HG02973 (cell line): ENCODE results near the gene AATF.

Experiments used
- ATAC-seq: cut with Tn5 transposase; IDR thresholded peaks from one replicate; pipeline ENCODE4 v1.9.1; 2021; ENCODE audit warnings: moderate library complexity; ENCODE audit not compliant: unreplicated experiment

The AATF gene

DNA sequence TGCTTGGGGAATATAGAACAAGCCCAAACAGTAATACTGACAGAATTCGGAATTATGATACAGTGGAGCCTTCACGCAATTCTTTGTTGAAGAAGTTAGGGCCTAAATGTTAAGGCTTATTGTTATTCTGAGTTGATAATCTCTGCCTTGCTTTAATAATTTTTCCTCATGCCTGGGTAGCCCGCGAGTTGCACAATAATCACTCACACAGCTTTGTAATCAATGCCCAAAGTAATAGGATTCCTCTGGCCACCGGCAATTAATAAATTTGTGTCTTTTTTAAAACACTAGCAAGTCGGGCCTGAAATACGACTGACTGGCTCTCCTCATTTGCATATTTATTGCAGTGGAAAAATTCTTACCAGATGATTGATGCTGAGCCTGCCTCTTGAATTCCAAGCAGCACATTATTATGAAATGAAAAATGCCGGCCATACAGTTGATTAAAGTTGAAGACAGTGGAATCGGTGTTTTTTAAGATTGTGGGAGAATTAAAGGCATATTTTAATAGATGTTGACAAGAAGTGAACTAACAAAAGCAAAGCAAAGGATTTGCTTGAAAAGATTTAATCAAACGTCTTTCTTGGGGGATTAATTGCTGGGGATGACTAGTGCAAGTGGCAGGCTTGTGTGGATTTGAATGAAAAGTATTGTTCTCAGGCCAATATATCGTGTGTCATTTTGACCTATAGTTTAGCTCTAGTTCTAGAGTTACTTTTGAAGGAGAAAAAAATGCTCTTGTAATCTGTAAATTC lies 30.2 kb downstream of the AATF start:
- no peak for ATAC-seq

DNA sequence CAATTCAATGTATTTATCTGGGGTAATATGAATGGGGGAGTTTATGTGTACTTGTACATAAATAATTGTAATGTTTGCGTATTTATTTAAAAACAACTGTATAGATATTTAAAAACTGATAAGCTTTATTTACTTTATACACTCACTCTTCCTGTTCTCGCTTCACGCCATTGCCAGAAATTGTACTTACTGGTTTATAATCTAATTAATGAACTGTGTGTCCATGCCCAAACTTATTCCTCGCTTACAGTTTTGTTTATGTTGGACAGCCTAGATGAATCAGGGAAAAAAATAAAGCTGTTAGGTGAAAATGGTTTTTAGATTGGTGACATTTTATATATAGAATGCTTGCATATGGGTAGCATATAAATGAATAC lies 30.8 kb downstream of the AATF start:
- ATAC-seq: no peak

DNA sequence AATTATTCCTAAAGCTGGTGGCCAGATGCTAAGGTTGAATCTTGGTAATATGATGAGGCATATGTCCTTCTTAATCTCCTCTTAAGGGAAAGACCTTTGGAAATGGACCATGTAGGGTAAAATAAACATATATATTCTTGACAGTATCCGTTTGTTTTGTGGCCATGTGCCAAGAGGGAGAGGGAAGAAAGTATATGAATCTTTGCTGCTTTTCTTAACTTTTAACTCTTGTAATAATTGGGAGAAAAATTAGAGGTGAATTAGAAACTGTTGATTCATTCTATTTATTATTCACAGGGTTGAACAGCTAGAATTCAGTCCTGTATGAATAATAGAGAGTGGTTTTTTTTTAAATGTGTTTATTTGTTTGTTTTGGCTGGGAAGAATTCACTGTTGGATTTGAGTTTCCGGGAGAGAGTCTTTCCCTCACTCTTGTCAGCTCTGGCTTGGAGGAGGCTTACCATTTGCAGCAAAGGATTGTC lies 31.6 kb downstream of the AATF start:
- ATAC-seq: no peak

DNA sequence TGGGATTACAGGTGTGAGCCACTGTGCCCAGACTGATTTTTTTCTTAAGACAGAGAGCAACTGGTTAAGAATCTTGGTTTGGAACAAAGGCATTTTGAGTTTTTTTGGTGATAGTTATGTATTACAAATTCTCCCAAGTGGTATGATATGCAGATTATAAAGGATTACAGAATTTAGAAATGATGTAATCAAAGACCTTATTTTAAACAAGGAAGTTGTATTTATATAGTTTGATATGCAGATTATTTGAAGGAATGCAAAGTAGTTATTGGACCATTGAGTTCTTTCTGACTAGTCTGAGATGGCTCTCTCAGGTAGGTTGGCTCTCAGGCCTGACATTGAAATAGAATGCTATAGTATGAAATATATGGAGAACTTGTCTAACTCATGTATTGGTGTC lies 34.9 kb downstream of the AATF start:
- ATAC-seq: no peak

DNA sequence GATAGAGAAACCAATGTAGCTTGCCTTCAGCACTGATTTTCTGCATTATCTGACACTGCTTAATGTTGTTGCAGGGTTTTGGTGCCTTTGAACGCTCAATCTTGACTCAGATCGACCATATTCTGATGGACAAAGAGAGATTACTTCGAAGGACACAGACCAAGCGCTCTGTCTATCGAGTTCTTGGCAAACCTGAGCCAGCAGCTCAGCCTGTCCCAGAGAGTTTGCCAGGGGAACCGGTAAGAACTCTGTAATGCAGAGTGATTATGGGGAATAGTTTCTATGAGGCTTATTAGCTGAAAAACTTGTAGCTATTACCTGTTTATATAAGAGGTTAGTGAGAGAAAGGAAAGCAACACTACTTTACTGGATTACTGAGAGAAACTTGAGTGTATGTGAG lies 40.4 kb downstream of the AATF start:
- no peak for ATAC-seq

DNA sequence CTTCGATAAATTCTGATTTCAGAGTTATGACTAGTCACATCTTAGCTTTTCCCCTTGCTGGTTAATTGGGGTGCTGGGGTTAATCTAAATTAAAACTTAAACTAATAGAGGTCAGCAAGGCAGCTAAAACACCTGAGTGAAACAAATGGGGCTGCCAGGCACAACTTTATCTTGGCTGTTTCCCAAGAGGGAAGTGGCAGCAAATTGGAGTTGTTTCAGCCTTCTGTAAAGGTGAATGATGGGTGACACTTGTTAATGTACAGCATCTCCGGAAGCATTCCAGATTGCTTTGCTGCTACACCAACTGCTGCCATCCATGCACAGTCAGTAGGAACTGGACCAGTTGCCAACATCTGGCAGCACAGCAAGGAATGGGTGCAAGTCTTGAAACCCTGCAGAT lies 43.9 kb downstream of the AATF start:
- ATAC-seq: no peak

DNA sequence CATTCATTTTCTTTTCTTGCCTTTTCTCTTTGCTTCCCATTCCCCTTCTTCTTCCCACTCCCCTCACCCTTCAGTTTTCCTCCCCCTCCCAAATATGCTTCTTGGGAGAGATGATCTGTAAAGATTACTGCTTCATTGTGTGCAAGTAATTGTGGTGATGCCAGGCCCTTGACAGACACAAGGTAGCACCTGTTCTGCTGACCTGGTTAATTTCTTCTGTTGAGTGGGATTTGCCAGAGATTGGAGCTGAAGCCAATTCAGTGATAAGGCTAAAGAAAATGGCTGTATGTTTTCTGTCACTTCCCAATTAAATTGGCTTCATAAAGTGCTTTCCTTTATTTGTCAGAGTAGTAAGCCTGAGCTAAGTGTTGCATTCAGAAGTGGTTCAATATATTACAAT lies 44.5 kb downstream of the AATF start:
- ATAC-seq: no peak

DNA sequence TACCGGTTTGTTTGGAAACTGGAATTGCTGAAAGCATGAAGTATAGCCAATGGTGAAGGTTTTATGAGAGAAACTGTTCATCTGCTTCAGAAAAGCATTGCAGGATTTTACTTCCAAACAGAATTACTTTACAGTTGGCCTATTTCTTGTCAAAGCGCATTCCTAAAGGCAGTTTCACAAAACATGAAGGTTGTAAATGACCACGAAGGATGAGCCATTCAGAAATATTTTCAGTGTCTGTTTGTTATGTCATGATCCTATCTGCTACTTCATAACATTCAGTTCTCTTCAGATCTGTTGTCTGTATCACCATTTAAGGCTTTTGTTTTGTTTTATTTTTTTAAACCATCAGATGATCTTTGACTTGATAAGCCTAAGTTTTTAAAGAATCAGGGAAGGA lies 45.7 kb downstream of the AATF start:
- no peak for ATAC-seq

DNA sequence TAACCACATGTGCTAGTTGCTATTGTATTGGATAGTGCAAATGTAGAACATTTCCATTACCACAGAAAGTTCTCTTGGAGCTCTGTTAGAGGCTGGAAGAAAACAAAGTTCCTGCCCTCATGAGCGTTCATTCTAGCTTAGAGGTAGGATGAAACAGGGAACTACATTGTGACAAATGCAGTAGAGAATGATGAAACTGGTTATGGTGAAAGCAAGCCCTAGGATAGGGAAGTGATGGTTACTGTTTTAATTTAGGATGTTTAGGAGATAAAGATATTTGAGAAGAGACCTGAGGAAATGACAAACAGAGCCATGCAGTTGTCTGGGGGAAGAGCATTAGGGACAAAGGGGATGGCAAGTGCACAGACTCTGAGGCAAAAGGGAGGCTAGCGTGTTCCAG lies 50.7 kb downstream of the AATF start:
- no peak for ATAC-seq

DNA sequence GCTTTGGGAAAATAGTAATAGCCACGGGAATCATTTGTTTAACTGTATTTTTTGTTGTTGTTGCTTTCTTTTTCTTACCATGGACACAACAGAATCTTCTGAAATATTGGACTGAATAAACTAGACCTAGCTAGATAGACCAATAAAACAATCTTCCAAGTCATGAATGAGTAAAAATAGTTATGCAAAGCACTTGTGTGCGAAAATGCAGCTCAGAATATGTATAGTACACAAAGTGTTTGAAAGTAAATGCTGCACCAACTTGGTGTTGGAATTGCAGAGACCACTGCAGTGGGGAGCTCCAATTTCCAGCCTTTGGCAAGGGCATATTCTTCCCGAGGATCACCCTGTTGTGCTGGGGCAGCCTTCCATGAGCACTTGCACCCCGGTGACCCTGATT lies 68.0 kb downstream of the AATF start:
- no peak for ATAC-seq

DNA sequence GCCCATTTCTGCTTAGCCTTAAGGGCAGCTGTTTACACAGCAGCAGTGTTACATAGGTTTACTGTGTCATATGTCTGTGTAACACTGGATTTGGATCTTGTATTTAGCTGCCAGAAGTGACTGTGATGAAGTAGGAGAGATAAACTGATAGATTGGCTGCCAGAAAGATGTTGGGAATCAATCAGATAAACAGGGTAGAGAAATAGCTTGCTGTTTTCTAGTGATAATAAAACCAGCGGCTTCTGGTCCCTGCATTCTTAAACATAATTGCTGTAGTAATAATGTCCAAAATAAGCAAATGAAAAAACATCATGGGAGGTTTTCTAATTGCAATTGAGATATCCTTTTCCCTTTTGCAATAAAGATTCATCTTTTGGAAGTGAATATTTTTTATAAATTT lies 68.7 kb downstream of the AATF start:
- no peak for ATAC-seq

DNA sequence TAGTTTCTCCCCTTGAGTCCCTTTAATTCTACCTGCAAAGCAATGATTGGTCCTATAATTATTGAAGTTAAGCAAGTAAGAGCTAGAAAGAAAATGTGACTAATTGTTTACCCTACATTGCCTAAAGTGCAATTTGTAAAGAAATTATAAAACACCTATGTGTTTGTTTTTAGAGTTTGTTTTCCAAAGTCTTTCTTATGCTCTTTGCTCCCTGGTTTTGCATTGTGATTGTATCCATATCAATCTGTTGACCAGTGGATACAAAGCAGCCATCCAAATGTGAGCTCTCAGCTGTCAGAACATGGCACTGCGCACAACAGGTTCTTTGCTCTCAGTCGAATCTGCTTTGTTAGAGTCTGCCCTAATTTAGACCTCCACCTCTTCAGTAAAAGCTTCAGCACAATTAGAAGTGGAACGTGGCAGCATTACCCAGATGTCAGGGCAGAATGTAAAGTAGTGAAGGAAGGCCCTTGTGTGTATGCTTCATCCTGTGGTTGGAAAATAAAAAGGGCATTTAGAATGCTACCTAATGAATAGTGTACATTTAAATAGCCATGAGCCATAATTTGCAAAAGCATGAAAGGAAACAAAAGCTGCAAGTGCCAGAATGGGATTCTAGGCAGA lies 70.5 kb downstream of the AATF start:
- ATAC-seq: no peak

DNA sequence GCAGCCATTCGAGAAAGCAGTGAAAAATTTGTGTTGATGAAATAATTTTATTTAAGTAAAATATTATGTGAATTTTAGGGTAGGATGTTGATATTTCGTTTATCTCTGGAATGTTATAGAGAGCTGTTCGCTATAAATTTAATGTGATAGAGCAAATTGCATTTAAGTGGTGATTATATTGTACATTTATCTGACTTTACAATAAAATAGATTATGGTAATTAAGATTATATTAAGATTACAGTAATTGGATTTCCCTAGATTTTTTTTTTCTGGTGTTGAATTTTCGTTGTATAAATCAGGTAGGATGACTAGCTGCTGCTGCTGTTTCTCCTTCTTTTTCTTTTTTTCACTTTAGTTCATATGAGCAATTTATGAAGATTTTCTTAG lies 71.0 kb downstream of the AATF start:
- no peak for ATAC-seq

DNA sequence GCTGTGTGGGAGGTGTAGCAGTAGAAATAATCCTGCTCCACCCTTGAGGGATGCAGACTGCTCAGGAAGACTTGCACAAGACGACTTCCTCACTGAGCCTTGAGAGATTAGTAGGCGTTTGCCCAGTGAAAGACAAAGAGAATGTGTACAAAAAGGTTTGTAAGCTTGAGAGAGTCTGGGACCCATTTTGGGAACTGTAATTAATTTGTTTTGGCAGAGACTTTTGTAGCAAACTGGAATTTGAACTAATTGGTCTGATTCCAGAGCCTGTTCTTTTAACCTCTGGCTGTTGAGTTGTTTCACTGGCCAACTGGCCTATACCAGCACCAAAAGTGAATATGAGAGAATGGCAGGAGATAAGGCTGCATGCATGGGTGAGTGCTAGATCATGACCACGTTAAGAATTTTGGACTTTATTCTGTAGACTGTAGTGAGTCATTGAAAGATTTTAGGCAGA lies 75.5 kb downstream of the AATF start:
- no peak for ATAC-seq

DNA sequence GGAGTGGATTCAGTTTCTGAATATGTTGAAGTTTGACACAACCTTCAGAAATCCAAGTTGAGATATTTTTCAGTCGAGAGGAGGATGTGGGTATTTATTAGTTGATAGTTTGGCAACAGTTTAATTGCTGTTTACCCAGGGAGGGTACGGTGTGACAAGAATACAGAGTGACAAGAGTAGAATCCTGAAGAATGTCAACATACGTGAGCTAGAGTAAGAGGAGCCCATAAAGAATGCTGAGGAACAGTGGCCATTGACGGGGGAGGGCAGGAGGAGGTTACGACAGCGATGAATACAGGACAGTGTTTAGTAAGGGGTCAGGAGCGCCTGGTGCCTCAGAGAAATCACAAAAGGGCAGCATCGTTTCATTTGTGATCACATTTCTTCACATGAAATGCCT lies 76.5 kb downstream of the AATF start:
- ATAC-seq: no peak

DNA sequence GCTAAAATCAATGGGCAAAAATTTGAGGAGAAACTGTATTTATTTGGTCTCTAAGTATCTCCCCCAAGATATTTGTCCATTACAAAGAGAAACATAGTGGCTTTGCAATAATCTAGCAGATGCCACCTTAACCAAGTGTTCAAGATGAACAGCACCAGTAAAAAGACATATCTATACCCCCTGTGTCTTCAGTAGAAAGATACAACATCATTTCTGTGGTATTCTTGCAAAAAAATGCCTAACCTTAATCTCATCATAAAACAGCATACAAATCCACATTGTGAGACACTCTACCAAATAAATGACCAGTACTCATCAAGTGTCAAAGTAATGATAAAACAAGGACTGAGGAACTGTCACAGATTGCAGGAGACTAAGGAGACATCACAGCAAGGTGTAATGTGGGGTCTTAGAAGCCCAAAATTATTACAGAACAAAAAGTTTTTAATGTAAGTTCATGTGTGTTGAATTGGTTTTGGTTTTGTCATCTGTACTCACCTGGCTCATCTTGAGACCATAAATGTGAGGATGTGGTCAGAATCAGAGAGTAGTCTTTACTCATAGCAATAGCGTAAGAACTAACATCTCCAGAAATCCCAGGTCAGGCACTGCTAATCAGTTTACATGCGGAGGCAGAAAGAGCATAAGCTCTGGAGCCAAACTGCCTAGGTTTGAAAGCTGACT lies 77.2 kb downstream of the AATF start:
- ATAC-seq: peak; percentile 69

DNA sequence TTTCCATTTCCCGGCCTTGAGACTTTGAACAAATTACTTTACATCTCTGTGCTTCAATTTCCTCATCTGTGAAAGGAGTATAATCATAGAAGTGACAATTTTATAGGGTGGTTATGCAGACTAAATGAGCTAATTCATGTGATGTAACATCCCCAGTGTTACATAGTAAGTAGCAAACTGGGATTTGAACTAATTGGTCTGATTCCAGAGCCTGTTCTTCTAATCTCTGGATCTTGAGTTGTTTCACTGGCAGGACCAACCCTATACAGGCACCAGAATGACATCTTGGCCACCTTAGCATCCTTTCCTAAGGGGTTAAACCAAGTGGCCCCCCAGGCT lies 77.7 kb downstream of the AATF start:
- ATAC-seq: peak; percentile 31

DNA sequence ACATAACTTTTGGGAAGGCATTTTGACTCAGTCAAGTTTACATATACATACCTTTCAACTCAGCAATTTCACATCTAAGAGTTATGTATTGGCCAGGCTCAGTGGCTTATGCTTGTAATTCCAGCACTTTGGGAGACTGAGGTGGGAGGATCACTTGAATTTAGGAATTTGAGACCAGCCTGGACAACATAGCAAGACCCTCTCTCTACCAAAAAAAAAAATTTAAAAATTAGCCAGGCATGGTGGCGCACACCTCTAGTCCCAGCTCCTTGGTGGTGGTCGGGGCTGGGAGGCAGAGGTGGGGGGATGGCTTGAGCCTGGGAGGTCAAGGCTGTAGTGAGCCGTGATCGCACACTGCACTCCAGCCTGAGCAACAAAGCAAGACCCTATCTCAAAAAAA lies 79.3 kb downstream of the AATF start:
- ATAC-seq: no peak

DNA sequence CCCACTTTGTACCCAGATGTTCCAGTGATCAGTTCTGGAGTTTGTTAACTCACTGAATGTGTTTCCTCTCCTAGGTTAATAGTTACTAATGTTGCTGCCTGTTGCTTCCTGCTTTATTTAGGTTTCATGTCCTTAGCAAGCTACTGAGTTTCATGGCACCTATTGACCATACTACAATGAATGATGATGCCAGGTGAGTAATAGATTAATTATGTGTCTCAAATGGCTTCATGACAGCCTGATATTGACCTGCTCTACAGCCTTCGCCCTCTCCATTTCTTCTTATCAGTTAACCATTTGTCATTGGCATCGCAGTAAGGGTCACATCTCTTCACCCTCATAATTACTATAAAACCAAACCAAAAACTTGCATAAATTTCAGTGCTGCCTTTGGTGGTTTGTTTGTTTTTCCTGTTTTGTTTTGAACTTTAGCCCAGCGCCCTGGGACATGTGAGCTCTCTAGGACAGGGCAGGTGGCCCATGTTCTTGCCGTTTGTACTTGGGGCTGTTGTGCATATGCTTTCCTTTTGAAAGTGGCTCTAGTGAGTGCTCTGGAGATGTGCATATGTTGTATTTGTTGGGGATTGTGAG lies 82.8 kb downstream of the AATF start:
- no peak for ATAC-seq

DNA sequence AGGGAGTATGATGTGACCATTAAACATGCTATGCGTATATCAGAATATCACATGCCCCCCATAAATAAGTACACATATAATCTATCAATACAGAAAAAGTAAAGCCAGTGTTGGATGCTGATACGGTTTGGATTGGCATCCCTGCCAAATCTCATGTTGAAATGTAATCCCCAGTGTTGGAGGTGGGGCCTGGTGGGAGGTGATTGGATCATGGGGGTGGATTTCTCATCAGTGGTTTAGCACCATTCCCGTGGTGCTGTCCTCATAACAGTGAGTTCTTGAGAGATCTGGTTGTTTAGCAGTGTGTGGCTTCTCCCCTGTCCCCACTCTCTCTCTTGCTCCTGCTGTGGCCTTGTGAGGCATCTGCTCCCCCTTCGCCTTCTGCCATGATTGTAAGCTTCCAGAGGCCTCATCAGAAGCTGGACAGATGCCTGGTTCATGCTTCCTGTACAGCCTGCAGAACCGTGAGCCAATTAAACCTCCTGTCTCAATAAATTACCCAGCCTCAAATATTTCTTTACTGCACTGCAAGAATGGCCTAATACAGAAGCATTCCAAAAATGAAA lies 88.9 kb downstream of the AATF start:
- no peak for ATAC-seq

DNA sequence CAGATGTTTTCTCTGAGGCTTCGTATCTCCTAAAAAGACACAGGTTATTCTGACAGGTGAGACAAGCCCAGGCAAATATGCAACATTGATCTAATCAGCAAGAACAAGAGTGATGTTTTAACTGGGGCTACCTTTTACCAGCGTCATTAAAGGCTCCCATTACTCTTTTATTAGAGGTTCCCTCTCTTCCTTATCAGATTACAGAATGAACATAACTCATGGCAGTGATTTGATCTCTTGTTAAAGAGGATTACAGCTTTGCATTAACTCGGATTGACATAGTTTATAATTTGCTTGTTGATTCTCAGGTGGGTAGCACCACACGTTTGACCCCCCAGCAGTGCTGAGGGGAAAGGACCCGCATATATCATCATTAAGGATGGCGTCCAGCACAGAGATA lies 90.5 kb downstream of the AATF start:
- no peak for ATAC-seq

DNA sequence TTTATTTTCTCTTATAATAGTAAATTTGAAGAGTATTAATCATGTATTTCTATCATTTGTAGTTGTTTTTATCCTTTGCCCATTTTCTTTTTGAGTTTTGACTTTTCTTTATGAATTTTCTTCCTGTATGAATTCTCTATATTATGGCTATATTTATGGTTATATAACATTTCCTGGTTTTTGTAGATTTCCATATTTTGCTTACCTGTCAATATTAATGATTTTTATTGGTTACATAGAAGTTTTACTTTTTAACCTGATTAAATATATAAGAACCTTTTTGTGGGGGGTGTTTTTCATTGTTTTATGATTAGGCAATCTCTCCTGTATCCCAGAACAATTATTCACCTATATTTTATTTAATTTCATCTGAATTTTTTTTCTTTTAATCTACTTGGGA lies 93.2 kb downstream of the AATF start:
- no peak for ATAC-seq
